CD14-positive monocyte (primary cell): ENCODE data around the gene FGF2. TPM values are rescaled to one million over a fixed set of nuclear protein-coding genes. Genes with fewer than 3 reads are reported as not detected.

ENCODE experiments used
- DNase-seq, 3 donors: peaks; one replicate each; pipeline ENCODE4 v3.0.0-alpha.2; 2011 to 2022
- H2AFZ ChIP-seq: 2 replicates; pipeline ENCODE4 v1.6.0; 2012; ENCODE audit warnings: mild to moderate bottlenecking, low read depth, low read length, inconsistent platforms; ENCODE audit not compliant: insufficient read depth, poor library complexity, severe bottlenecking
- H3K27ac ChIP-seq, 2 donors: 1 replicate in 1 of 2; 2 replicates in 1 of 2; pipeline ENCODE4 v1.5.1; 2012 to 2013; ENCODE audit warnings: low read length in 2 of 2, control low read depth in 1 of 2, inconsistent platforms in 1 of 2, low read depth in 1 of 2, mild to moderate bottlenecking in 1 of 2
- H3K27me3 ChIP-seq, 2 donors: one replicate each; pipeline versions ENCODE4 v1.6.0 to v1.6.1; 2011 to 2013; ENCODE audit warnings: low read length in 2 of 2; ENCODE audit not compliant: control insufficient read depth in 2 of 2, insufficient read depth in 2 of 2
- H3K36me3 ChIP-seq, 2 donors: replicated peaks in 1 of 2; 1 replicate in 1 of 2; 2 replicates in 1 of 2; pipeline versions ENCODE4 v1.5.1 to v1.6.1; 2012 to 2013; ENCODE audit warnings: low read length in 2 of 2, control low read depth in 1 of 2, inconsistent platforms in 1 of 2, mild to moderate bottlenecking in 1 of 2; ENCODE audit not compliant: insufficient read depth in 2 of 2, control insufficient read depth in 1 of 2
- H3K4me1 ChIP-seq, 2 donors: 1 replicate in 1 of 2; 2 replicates in 1 of 2; pipeline versions ENCODE4 v1.5.1 to v1.6.1; 2012 to 2013; ENCODE audit warnings: low read length in 2 of 2, control low read depth in 1 of 2, inconsistent platforms in 1 of 2, mild to moderate bottlenecking in 1 of 2, moderate library complexity in 1 of 2; ENCODE audit not compliant: insufficient read depth in 2 of 2, control insufficient read depth in 1 of 2
- H3K4me2 ChIP-seq: replicated peaks from 2 replicates; pipeline ENCODE3; 2012; ENCODE audit warnings: low read length, moderate library complexity, mild to moderate bottlenecking; ENCODE audit not compliant: poor library complexity, severe bottlenecking; ENCODE audit errors: extremely low read depth
- H3K4me3 ChIP-seq, 3 experiments: fragments of 200-600 bp in 1 of 3; sonication (generic) in 1 of 3; replicated peaks in 1 of 3; 1 replicate in 2 of 3; 2 replicates in 1 of 3; pipeline ENCODE4 v1.5.1; 2011 to 2013; ENCODE audit warnings: low read length in 3 of 3, mild to moderate bottlenecking in 3 of 3, control low read depth in 2 of 3, low read depth in 2 of 3, inconsistent platforms in 1 of 3, moderate library complexity in 1 of 3
- H3K79me2 ChIP-seq: 2 replicates; pipeline ENCODE4 v1.6.0; 2012; ENCODE audit warnings: mild to moderate bottlenecking, control low read depth, inconsistent platforms, low read length, moderate library complexity; ENCODE audit not compliant: insufficient read depth
- H3K9ac ChIP-seq: 2 replicates; pipeline ENCODE4 v1.6.0; 2017; ENCODE audit warnings: low read length, mild to moderate bottlenecking; ENCODE audit not compliant: insufficient read depth, poor library complexity, severe bottlenecking
- H3K9me3 ChIP-seq, 2 donors: replicated peaks in 1 of 2; 1 replicate in 1 of 2; 2 replicates in 1 of 2; pipeline versions ENCODE4 v1.5.1 to v1.6.1; 2012 to 2013; ENCODE audit warnings: low read length in 2 of 2, control low read depth in 1 of 2; ENCODE audit not compliant: control insufficient read depth in 1 of 2, insufficient read depth in 1 of 2
- H4K20me1 ChIP-seq: 2 replicates; pipeline ENCODE4 v1.6.0; 2012; ENCODE audit warnings: mild to moderate bottlenecking, low read length, control low read depth, moderate library complexity; ENCODE audit not compliant: insufficient read depth
- H3K27ac Mint-ChIP-seq, 7 donors: one replicate each; pipeline ENCODE4 v1.8.0; 2020; ENCODE audit warnings: mild to moderate bottlenecking in 7 of 7, mixed read lengths in 7 of 7, moderate library complexity in 6 of 7, inconsistent platforms in 2 of 7
- H3K27me3 Mint-ChIP-seq, 3 donors: one replicate each; pipeline ENCODE4 v1.8.0; 2021 to 2022; ENCODE audit warnings: low read depth in 3 of 3, mild to moderate bottlenecking in 3 of 3, mixed read lengths in 3 of 3, moderate library complexity in 3 of 3, inconsistent platforms in 1 of 3
- H3K36me3 Mint-ChIP-seq, 2 donors: one replicate each; pipeline ENCODE4 v1.8.0; 2020; ENCODE audit warnings: mixed read lengths in 2 of 2, inconsistent platforms in 1 of 2, mild to moderate bottlenecking in 1 of 2
- H3K4me1 Mint-ChIP-seq: one replicate; pipeline ENCODE4 v1.8.0; 2020; ENCODE audit warnings: mild to moderate bottlenecking, mixed read lengths
- H3K4me3 Mint-ChIP-seq, 2 donors: one replicate each; pipeline ENCODE4 v1.8.0; 2020; ENCODE audit warnings: mild to moderate bottlenecking in 2 of 2, mixed read lengths in 2 of 2, moderate library complexity in 1 of 2
- H3K9me3 Mint-ChIP-seq, 7 donors: one replicate each; pipeline ENCODE4 v1.8.0; 2020 to 2022; ENCODE audit warnings: mixed read lengths in 7 of 7, mild to moderate bottlenecking in 6 of 7, moderate library complexity in 6 of 7, inconsistent platforms in 2 of 7
- WGBS: methylation state at CpG from one replicate; pipeline ENCODE4 v1.1.5; 2013; ENCODE audit warnings: missing lambda C conversion rate; ENCODE audit not compliant: insufficient coverage; 5-methylcytosine and 5-hydroxymethylcytosine counted together
- intact Hi-C, 2 donors: fragments of 100-400 bp; cut with micrococcal nuclease; formaldehyde crosslinking; loops; one replicate each; pipeline versions ENCODE4 v1.15.0 to v1.15.1; 2023
- polyA plus RNA-seq, 3 donors: library from polyadenylated mRNA; depleted of rRNA in 1 of 3; unstranded in 2 of 3; stranded (reverse) in 1 of 3; fragments of 300-500 nt in 2 of 3; fragments of >200 nt in 1 of 3; fragmentation: Illumina TruSeq in 2 of 3; gene quantifications; 1 replicate in 2 of 3; 2 replicates in 1 of 3; pipeline ENCODE4 v1.2.3, GENCODE V29; 2012 to 2021
- TF ChIP-seq, protein P1 (sequence below): fragments of 200-600 bp; IDR thresholded peaks from one replicate; pipeline ENCODE4 v1.8.0; 2022; ENCODE audit warnings: antibody characterized with exemption, mild to moderate bottlenecking

FGF2 gene
- polyA plus RNA-seq, 3 donors = not detected

DNA sequence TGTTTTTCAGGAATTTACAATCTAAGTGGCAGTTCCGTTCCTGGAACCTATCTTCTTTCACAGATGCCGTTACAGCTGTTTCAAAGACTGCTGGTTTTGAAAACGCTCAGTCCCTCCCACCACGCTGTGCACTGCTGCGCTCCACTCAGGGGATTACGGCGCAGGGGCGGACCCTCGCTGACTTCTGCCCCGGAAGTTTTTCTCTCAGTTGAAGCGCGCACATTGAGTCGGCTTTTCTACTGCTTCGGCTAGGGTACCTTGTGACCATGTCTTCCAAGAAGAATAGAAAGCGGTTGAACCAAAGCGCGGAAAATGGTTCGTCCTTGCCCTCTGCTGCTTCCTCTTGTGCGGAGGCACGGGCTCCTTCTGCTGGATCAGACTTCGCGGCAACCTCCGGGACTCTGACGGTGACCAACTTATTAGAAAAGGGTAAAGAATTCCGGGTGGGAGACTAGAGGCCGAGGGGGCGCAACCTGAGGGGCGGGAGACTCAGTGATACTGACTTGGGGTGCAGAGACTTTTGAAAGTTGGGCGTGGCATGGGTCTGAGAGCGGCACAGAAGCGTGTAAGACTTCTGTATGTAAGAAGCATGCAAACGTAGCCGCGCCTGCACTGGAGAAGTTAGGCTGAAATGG, 96.4 kb downstream of the FGF2 start:
- Histone ChIP-seq H4K20me1 (no peaks in the 10 kb centered on the region), H3K27me3 (no peaks in the 10 kb centered on the region), H3K36me3 (no peaks in the 10 kb centered on the region), H3K4me1 (peaks cover 14 to 23% of the 10 kb centered on the region in 2 donors), H3K4me3 (peak overlapping the region; percentile 66 to 86 (median 74)), H3K9ac (peak overlapping the region; percentile 58), H3K79me2 (peaks cover 11% of the 10 kb centered on the region), H3K9me3 (no peaks in the 10 kb centered on the region), H3K27ac (peak overlapping the region; percentile 70 to 77), H3K4me2 (peak overlapping the region; percentile 91), H2AFZ (peak overlapping the region; percentile 100)
- Mint-ChIP-seq H3K4me1 (peaks cover 13% of the 10 kb centered on the region), H3K27ac (peak overlapping the region; percentile 87 to 94 (median 91)), H3K9me3 (no peaks in the 10 kb centered on the region), H3K36me3 (no peaks in the 10 kb centered on the region), H3K4me3 (peak overlapping the region; percentile 99), H3K27me3 (peaks cover 0 to 3% (median 0%) of the 10 kb centered on the region in 3 donors)
- DNase-seq = peak; percentile 57 to 59 (median 58)
- under 1% methylated on average over 34 of the region's 34 CpGs for WGBS
- TF ChIP-seq, protein P1, sequence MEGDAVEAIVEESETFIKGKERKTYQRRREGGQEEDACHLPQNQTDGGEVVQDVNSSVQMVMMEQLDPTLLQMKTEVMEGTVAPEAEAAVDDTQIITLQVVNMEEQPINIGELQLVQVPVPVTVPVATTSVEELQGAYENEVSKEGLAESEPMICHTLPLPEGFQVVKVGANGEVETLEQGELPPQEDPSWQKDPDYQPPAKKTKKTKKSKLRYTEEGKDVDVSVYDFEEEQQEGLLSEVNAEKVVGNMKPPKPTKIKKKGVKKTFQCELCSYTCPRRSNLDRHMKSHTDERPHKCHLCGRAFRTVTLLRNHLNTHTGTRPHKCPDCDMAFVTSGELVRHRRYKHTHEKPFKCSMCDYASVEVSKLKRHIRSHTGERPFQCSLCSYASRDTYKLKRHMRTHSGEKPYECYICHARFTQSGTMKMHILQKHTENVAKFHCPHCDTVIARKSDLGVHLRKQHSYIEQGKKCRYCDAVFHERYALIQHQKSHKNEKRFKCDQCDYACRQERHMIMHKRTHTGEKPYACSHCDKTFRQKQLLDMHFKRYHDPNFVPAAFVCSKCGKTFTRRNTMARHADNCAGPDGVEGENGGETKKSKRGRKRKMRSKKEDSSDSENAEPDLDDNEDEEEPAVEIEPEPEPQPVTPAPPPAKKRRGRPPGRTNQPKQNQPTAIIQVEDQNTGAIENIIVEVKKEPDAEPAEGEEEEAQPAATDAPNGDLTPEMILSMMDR = no peak
- intact Hi-C loops = loop anchor here (10.0 kb wide), 2 partner anchors 158 to 188 kb away; partner anchors contain the start of gene BBS12 (in 1 of the 2)

DNA sequence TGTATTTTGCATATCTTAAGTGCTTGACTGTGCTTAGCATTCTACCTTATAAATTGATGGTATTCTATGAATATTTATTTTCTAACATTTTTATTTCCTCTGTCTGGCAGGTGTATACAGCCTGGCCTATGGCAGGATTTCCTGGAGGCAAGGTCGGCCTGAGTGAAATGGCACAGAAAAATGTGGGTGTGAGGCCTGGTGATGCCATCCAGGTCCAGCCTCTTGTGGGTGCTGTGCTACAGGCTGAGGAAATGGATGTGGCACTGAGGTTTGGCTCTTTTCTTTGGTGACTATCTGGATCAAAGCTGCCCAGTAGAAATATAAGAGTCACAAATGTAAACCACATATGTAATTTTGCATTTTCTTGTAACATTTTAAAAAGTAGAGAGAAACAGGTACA, 102.3 kb downstream of the FGF2 start:
- no peaks in the 10 kb centered on the region for H4K20me1 ChIP-seq
- Mint-ChIP-seq H3K27me3 (no peaks in the 10 kb centered on the region), H3K9me3 (no peaks in the 10 kb centered on the region), H3K4me3 (no peak overlapping the region), H3K4me1 (no peaks in the 10 kb centered on the region), H3K27ac (no peak overlapping the region), H3K36me3 (peaks cover 10 to 17% of the 10 kb centered on the region in 2 donors)
- H3K9me3 ChIP-seq = no peaks in the 10 kb centered on the region
- no peaks in the 10 kb centered on the region for H3K27me3 ChIP-seq
- H3K4me1 ChIP-seq = peaks cover 3 to 4% of the 10 kb centered on the region in 2 donors
- TF ChIP-seq, protein P1 = no peak
- H3K79me2 ChIP-seq = peaks cover 10% of the 10 kb centered on the region
- no peak overlapping the region for H3K4me2 ChIP-seq
- DNase-seq = no peak
- no peak overlapping the region for H3K4me3 ChIP-seq
- H3K9ac ChIP-seq = no peak overlapping the region
- no peak overlapping the region for H2AFZ ChIP-seq
- H3K36me3 ChIP-seq = peaks cover 16 to 33% of the 10 kb centered on the region in 2 donors
- 100% methylated on average over 1 of the region's 1 CpG for WGBS
- H3K27ac ChIP-seq = no peak overlapping the region
- intact Hi-C loops = loop anchor here (10.0 kb wide), 2 partner anchors 164 to 194 kb away; partner anchors contain the start of gene BBS12 (in 1 of the 2)
